HS-5 (cell line): ENCODE data around the gene PLAC1.

ENCODE experiments used
- DNase-seq: peaks from one replicate; pipeline ENCODE4 v3.0.0-alpha.2; 2012; ENCODE audit warnings: low read depth

The PLAC1 gene

DNA sequence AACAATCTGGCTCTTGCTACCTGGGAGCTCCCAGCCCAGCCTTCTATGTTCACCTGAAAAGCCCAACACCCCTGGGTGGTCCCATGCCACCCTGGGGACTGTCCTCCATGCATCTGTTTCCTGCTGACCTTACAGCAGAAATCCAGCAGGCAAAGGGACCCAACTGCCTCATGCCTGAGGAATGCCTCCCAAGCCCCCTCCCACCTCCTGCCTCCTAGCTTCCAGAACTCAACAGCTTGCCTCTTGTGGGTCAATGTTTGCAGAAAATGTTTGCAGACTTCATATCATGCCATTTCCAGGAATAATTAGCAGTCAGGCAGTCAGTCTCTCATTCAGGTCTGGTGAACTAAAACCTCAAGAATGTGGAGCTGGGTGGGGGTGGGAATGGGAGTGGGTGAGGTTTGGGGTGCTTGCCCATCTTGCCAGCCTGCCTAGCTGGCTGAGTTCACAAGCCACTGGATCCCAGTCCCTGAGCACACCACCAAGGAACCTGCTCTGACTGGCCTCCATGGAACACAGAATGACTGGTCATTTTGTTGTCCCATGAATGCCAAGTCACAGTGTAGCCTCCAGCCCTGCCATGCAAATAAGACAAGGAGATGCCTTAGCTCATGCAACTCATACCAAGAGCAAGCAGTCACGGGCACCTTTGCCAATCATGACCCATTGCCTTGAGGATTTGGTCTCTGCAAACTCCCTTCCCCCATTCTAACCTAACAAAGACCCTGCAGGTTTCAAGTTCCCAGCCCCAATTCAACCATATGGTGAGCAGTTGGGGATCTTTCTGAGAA, 12.1 kb upstream of the PLAC1 start:
- peak; percentile 61 for DNase-seq

DNA sequence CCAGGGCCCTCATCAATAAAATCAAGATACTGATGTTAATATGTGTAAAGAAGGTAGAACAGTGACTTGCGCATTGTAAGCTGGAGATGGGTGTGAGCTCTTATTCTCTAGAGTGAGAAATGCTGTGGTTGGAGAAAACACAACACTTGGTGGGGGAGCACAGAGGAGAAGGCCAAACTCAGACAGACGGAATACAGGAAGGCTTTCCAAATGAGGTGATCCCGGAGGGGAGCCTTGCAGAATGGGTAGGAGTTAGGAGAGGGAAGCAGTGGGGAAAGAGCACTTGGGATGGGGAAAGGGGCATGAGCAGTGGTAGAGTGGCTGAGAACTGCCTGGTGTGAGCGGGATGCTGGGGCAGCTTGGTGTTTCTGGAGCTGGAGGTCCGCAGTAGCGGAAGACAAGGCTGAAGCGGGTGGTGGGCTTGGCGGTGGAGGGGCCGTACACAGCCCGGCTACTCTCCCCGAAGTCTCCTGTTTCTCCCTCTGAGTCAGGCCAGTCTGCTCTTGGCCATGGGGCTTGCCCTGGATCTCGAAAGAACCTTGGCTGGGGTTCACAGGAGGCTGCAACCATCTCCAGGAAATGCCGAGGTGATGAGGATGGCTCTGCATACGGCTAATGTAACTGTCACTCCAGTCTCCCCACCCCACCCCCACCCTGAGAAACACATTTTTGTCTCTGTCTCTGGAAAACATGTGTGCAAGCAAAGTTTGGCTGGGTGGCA, 11.3 kb upstream of the PLAC1 start:
- peak; percentile 69 for DNase-seq

DNA sequence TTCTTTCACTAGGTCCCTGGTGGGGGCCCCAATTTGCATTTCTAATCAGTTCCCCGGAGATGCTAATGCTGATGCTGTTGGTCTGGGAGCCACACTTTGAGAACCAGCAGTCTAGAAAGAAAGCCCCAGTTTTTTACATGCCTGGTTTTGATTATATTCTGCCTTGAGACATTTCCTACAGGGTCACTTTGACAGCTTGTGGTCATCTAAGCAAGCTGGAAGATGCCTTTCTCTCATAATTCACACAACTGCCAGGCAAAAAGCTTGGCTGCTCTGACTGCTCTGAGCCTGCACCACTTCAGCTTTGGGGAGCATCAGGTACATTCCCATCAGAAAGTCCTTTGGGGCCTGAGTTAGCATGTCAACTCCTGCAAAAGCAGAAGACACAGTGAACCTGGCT, 5.9 kb upstream of the PLAC1 start:
- DNase-seq = no peak

- DNase-seq = no peak
Observed at GRCh38 chrX:134661295-134661694, 3.0 kb upstream of the PLAC1 start.

- no peak for DNase-seq
Observed at GRCh38 chrX:134660627-134661026, 2.4 kb upstream of the PLAC1 start.

- no peak for DNase-seq
Observed at GRCh38 chrX:134659761-134660160, 1.5 kb upstream of the PLAC1 start.

GRCh38 chrX:134658760-134659023, 421 bp upstream of the PLAC1 start:
- DNase-seq = no peak

GRCh38 chrX:134654398-134655012, 3.8 kb downstream of the PLAC1 start:
- DNase-seq = no peak

- DNase-seq = no peak
Observed at GRCh38 chrX:134653835-134654234, 4.4 kb downstream of the PLAC1 start.

GRCh38 chrX:134650701-134651100, 7.6 kb downstream of the PLAC1 start:
- DNase-seq = no peak

GRCh38 chrX:134649770-134650169, 8.5 kb downstream of the PLAC1 start:
- no peak for DNase-seq

DNA sequence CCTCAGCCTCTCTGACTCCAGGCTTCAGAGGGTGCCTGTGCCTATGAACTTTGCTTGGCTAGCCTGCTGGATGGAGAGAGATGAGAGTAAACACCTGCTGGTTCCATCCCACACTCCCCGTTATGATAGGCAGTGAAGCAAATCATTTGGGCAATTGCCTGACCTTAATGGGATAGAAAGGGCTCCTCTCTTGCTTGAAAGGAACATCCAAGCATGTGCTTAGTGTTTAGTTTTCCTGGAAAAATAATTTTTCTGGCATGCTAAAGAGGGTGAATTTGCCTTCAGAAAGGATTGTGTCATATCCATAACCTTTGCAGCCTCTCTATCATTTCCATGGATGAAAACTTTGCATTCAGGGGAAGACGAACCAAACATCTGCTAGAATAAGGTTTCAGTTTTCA, 10.8 kb downstream of the PLAC1 start:
- no peak for DNase-seq

GRCh38 chrX:134646691-134647090, 11.6 kb downstream of the PLAC1 start:
- no peak for DNase-seq

- no peak for DNase-seq
Observed at GRCh38 chrX:134645936-134646543, 12.2 kb downstream of the PLAC1 start.

GRCh38 chrX:134642386-134642785, 15.9 kb downstream of the PLAC1 start:
- DNase-seq = no peak

DNA sequence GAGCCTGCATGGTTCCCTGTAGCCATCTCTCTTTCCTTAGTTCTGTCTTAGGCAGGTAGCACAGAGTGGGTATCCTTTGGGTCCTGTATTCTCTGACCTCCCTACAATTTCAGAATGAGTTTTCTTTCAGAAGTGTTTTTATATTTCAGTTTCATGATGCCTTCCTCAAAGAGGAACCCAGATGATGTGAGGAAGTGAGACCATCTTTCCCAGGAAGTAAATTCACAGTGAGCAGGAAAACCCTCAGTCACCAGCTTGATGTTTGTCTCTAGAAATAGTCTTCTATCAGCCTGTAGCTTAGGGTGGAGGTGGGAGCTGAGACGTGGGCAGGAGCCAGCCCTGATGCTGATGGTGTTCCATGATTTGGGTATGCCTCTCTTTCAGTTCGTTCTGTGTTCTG, 16.9 kb downstream of the PLAC1 start:
- DNase-seq = no peak

DNA sequence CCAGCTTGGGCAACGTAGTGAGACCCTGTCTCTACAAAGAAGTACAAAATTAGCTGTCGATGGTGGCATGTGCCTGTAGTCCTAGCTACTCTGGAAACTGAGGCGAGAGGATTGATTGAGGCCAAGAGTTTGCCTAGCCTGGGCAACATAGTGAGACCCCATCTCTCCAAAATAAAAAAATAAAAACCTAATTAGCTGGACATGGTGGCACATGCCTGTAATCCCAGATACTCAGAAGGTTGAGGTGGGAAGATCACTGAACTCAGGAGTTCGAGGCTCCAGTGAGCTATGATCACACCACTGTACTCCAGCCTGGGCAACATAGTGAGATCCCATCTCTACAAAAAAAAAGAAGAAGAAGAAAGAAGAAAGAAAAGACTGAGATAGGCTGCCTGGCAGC, 17.4 kb downstream of the PLAC1 start:
- DNase-seq = no peak

DNA sequence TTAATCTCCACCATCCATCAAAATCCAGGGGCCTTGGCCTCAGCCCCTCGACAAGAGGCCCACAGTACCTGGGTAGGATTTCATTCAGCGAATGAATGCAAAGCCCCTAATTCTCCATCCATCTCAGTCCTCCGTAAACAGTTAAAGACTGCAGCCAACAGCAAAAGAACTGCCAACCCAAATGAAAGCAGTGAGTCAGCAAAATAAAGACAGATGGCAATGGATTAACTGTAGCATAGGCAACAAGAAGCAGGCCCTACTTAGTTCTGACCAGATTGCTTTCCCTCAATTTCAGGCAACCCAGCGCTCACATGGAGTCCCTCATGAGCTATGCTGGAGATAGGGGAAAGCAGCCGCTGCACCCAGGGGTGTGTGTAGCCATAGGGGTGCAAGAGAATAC, 21.4 kb downstream of the PLAC1 start:
- no peak for DNase-seq

DNA sequence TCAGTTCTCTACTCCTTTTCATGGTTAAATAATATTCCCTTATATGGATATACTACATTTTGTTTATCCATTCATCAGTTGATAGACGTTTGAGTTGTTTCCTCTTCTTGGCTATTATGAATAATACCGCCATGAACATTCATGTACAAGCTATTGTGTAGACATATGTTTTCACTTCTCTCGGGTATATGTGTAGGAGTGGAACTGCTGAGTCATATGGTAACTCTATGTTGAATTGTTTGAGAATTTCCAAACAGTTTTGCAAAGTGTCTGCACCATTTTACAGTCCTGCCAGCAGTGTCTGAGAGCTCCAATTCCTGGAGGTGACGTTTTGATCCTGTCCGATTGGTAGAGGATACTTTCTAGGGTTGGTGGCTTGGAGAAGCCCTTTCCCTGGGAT, 23.6 kb downstream of the PLAC1 start:
- peak; percentile 40 for DNase-seq

DNA sequence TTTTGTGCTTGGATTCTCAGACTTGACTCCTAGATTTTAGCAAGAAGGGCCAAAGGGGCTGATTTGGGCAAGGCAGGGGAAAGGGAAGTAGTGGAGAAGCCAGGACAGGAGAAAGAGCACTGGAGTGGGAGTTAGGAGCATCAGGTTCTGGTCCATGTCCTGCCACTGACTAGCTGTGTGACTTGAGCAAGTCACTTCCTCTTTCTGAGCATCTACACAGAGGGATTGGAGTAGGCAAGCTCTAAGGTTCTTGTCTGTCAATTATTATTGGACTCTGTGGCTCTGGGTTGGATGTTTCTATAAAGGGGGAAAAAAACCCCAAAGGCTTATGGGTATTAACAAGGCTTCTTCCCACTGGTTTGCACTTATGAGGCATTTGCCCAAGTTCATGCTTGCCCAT, 24.4 kb downstream of the PLAC1 start:
- DNase-seq = no peak

DNA sequence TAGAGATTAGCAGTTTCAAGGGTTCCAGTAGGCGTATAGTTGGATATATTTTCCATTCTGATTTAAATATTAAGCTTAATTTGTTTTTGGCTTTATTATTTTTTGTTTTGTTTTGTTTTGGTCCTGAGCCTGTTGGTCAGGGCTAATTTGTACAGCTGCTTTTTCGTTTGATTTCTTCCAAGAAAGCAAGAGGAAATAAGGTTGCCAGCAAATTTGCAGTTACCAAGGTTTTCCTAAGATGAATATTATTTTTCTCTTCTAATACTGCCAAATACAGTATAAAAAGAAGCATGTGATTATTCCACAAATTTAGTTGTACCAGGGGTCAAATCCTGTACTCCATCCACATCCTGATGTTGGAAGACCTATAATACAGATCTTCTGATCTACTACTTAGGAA, 24.9 kb downstream of the PLAC1 start:
- no peak for DNase-seq

- no peak for DNase-seq
Observed at GRCh38 chrX:134632355-134632754, 25.9 kb downstream of the PLAC1 start.
